ENCODE measurements around the gene TANGO6.

The TANGO6 gene

GRCh38 chr16:69064124-69064763, 220.9 kb downstream of the TANGO6 start:
- DNase-seq, result no peak

GRCh38 chr16:69064764-69065313, 221.5 kb downstream of the TANGO6 start:
- no peak for DNase-seq

GRCh38 chr16:69069504-69069903, 226.2 kb downstream of the TANGO6 start:
- no peak for DNase-seq

GRCh38 chr16:69071036-69071435, 227.7 kb downstream of the TANGO6 start:
- DNase-seq, result no peak

DNA sequence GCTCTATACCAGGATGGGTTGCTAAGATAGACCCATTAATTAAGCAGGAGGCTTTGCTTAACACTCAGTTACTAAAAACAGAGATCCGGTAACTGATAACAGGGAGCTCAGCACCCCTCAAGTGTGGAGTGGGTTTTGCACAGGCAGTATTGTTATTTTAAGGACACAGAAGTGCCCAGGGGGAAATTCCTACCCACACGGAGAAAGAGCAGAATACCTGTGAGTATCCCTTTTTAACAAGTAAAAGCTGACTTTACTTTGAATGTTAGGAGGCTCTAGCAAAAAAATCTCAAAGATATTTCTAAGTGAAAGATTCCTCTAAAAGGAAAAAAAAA, 229.3 kb downstream of the TANGO6 start:
- DNase-seq, result no peak

GRCh38 chr16:69073181-69073702, 229.9 kb downstream of the TANGO6 start:
- DNase-seq, result peak; percentile 15

DNA sequence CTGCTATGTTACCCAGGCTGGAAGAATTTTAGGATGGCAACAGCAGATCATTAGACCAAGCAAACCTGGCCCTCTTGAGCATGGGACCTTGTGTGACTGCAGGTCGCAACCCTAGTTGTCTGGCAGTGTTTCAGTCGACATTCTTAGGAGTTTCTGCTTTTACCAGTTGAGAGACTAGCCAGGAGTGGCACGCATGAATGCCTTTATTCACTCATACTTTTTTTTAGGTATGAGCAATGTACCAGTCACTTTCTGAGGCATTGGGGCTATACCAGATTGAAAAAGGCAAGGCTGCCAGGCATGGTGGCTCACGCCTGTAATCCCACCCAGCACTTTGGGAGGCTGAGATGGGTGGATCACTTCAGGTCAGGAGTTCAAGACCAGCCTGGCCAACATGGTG, 233.9 kb downstream of the TANGO6 start:
- DNase-seq, result no peak

DNA sequence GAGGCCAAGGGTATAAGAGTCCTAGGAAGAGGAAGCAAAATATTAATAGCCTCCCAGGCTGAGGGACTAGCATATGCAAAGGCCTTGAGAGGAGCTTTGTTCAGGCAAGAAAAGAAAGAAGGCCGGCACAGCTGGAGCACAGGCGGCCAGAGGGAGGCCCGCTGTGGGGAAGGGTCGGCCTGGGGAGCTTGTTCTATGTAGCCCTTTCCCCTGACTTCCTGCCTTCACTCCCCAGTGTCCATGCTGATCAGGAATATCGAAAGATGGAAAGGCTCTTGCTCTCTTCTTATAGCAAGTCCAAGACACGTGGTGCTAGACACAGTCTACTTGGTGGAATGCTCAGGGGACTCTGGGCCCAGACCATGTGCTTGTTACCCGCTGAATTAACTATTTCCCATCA, 234.7 kb downstream of the TANGO6 start:
- no peak for DNase-seq

GRCh38 chr16:69079697-69080096, 236.4 kb downstream of the TANGO6 start:
- no peak for DNase-seq

DNA sequence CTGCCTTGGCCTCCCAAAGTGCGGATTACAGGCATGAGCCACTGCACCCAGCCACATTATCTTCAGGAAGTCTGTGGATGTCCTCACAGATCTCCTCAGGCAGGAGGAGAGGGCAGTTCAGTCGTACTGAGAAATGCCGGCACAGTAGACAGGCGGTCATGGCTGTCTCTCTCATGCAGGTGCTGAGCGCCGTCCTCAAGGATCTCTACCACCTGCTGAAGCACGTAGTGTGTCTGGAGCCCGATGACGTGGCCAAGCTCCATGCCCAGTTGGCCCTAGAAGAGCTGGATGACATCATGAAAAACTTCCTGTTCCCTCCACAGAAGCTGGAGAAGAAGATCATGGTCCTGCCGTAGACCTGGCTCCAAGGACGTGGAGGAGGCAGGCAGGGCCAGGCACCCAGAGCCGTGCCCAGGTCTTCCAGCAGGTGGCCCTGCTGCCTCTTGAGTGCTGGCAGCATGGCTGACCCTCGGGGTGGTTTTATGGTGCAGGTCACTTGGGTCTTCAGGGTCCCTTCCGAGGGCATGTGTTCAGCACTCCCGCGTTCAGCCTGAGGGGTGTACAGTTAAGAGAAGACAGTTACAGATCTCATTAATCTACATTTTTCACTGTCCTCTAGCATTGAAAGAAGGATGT, 240.1 kb downstream of the TANGO6 start:
- DNase-seq, result no peak

DNA sequence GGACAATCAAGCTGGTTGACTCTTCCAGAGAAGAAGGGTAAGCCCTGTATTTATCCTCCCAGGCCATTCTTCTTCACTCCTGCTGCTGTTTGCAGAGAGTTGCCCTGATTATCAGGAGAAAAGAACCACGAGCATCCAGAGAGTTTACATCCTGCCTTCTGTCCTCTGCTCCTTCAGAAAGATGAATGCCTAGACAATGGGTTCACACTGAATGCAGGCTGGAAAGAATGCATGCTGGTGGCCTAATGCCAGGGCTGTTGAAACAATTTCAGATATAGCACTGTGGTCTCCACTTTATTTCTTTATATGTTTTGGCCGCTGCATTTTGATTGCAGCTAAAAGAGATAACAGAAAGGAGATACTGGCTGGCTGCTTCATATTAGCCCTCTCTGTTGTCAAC, 241.0 kb downstream of the TANGO6 start:
- no peak for DNase-seq

- no peak for DNase-seq
Measured at GRCh38 chr16:69085032-69085695, 241.8 kb downstream of the TANGO6 start.

DNA sequence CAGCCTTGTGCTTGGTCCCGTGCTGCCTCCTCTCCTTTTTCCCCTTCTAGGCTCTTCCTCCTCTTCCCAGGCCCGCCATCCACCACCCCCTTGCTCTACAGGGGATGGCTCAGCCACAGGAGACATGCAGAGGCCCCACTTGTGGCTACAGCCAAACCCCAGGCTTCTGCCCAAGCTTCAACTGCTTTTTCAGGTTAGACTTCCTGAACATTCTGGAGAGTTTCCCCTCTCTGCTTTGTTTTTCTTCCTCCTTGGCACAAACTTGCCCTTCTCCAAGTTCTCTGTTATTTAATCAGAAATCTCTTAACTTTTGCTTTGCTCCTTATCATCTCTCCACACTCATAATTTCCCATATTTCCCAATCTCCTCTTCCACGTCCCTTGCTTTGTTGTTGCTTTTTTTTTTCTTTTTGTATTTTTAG, 243.8 kb downstream of the TANGO6 start:
- DNase-seq, result no peak

DNA sequence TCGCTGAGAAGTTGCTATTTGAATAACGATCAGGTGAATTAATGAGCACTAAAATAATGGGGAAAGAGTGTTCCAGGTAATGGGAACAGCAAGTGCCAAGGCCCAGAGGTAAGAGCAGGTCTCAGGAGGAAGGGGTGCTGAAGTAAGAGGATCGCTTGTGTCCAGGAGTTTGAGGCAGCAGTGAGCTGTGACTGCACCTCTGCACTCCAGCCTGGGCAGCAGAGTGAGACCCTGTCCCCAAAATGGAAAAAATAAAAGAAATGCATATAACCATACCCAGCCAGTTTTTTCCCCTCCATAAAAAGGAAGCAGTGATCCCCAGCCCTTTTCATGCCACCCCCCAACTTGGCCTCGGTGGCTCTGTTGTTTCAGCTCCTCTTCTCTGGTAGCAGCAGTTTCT, 245.4 kb downstream of the TANGO6 start:
- no peak for DNase-seq

DNA sequence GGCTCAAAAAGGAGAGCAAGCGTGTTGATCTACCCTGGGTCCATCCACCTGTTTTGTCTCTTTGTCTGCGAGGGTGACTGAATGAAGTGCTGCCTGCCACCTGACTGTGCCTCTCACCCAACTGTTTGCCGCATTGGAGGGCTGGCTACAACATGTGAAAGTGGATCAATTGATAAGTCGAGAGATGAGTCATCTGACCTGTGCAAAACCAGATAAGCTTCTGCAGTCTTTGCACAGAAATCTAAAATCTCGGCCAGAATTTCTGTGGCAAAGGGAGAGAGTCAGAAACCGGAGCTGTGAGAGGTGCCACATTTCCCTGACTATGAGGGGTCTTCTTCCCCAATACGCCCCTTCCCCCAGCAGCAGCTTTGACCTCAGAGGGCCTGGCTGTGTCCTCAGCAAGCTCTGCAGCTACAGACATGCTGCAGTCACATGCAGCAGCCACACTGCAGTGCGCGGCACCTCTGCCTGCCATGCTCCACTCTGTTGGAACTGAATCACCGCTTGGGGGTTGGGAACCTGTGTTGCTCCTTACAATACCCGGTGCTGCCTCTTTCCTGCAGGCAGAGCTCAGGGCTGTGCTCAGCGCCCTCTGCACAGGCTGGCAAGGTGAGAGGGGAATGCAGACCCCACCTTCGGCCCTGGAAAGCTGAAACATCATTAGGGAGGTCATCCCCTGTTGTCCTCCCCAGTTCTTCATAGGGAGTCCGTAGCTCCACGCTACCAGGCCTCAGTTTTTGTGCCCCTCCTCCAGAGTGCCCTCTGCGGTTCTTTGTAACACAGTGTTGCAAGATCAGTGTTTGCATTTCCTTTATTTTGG, 246.0 kb downstream of the TANGO6 start:
- no peak for DNase-seq

DNA sequence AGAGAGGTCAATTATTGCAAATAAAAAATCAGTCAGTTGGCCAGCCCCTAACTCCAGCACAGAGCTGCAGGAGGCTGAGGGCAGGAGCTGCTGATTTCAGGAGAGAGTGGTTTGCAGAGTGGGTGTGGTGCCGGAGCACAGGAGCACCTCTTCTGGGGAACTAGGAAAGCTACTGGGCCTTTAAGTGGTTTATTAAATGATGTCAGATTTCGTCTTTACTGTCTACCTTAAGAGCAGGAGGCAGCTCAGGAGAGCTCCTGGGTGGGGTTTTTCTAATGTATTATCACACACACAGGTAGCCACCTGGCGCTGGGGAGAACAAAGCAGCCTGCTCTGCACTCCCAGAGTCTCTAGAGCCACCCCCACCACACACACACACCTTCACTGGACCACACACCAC, 250.6 kb downstream of the TANGO6 start:
- no peak for DNase-seq

DNA sequence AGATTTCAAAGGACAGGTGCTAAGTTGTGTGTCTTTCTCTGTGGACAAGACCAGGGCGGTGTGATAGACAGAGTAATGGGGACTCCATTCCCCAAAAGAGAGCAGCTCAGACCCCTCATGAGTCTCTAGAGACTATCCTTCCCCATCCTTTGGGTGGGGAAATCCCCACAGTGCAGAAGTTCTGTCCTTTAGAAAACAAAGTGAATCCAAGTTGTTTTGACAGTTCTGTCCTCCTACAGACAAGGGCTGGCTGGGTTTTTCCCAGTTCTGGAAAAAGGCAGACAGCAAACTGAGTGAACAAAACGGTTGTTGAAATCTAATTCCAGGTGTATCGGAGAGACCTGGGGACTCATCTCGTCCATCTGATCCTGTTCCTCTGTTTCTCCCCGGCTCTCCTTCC, 251.2 kb downstream of the TANGO6 start:
- peak; percentile 21 for DNase-seq

DNA sequence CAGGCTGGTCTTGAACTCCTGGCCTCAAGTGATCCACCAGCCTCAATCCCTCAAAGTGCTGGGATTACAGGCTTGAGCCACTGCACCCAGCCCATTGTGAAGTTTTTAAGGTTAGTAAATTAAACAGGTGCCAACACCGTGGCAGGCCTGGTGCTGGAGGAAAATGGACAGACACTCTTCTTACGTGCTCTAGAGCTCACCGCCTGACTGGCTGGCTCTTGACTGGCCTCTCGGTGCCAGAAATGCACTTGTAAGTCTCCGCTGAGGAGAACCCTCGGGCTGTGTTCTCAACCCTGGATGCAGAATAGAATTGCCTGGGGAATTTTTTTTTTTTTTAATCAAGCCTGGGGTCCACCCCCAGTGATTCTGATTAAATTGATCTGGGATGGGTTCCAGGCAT, 251.9 kb downstream of the TANGO6 start:
- no peak for DNase-seq

DNA sequence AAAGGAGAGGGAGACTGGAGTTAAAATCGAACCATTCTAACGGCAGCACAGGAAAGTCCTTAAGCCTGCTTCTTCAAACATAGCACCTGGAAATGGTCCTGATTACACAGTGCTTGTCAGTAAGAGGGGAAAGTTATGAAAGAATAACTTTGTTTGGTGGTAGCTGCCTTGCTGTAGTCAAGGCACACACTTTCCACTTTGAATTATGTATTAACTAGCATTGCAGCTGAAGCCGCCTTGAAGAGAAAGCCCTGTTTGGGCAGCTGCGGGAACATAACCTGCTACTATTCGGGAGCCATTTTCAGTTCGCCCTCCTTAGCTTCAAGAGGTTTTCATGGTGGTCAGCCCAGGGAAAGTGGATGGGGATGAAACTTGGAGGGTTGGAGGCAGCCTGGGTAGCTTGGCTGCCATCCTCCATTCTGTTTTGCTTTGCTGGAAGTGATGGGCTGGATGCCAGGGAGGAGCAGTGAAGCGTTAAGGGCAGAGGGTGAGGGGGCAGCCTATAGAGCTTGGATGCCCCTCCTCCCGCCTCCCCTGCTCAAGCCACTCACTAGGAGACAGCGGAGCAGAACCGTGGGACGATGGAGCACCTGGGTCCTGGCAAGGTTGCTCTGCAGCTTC, 256.9 kb downstream of the TANGO6 start:
- DNase-seq, result no peak

GRCh38 chr16:69105501-69106361, 262.4 kb downstream of the TANGO6 start, which contains the start of gene HAS3:
TSS of gene HAS3 (plus strand) at chr16:69105653. CDS start at chr16:69109396, 3,743 bp downstream.
- DNase-seq, result peak; percentile 49
